AG09309 (cell line): ENCODE results near the gene SHROOM3.
A peak's percentile ranks its signal among the peaks of the same experiment; 100 is the strongest.
"Not testable (repeated sequence)": the region's sequence is repeated elsewhere in the genome, so short reads cannot be mapped to it uniquely, and the experiment has no call there.

Source experiments
- DNase-seq: peaks from one replicate; pipeline ENCODE4 v3.0.0-alpha.2; 2010; ENCODE audit warnings: low read depth
- H3K4me3 ChIP-seq: 2 replicates; pipeline ENCODE4 v1.5.1; 2011; ENCODE audit warnings: mild to moderate bottlenecking, low read depth, low read length, moderate library complexity; ENCODE audit not compliant: control insufficient read depth
- TF ChIP-seq, protein P1 (sequence below): IDR thresholded peaks from 2 replicates; pipeline ENCODE4 v1.5.1; 2011; ENCODE audit warnings: mild to moderate bottlenecking, low read depth, low read length, inconsistent platforms; ENCODE audit not compliant: insufficient read depth, control insufficient read depth; ENCODE audit errors: missing control alignments

The SHROOM3 gene

DNA sequence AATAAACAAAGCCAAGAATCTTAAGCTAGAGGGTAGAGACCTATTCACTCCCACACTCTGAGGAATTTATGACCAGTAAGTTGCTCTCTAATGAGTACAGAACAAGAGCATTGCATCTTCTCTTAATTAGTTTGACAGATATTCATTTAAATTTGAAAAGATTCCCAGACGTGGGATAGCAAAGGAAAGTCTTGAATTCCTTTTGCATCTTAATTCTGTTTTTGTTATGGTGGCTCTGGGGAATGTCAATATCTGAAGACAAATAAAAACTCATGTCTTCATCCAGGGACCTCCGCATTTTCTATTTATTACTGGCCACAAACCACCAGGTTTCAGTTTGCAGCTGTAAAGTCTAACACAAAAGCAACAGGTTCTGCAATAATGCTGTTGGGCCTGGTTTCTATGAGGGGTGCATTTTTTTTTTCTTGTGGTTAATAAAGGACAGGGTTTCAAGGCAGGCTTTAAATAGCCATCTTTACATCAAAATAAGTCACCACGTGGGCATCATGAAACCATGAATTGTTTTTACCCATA is 172.3 kb downstream of the SHROOM3 start:
- TF ChIP-seq, protein P1, sequence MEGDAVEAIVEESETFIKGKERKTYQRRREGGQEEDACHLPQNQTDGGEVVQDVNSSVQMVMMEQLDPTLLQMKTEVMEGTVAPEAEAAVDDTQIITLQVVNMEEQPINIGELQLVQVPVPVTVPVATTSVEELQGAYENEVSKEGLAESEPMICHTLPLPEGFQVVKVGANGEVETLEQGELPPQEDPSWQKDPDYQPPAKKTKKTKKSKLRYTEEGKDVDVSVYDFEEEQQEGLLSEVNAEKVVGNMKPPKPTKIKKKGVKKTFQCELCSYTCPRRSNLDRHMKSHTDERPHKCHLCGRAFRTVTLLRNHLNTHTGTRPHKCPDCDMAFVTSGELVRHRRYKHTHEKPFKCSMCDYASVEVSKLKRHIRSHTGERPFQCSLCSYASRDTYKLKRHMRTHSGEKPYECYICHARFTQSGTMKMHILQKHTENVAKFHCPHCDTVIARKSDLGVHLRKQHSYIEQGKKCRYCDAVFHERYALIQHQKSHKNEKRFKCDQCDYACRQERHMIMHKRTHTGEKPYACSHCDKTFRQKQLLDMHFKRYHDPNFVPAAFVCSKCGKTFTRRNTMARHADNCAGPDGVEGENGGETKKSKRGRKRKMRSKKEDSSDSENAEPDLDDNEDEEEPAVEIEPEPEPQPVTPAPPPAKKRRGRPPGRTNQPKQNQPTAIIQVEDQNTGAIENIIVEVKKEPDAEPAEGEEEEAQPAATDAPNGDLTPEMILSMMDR, result no peak
- no peak overlapping the region for H3K4me3 ChIP-seq
- peak; percentile 96 for DNase-seq

DNA sequence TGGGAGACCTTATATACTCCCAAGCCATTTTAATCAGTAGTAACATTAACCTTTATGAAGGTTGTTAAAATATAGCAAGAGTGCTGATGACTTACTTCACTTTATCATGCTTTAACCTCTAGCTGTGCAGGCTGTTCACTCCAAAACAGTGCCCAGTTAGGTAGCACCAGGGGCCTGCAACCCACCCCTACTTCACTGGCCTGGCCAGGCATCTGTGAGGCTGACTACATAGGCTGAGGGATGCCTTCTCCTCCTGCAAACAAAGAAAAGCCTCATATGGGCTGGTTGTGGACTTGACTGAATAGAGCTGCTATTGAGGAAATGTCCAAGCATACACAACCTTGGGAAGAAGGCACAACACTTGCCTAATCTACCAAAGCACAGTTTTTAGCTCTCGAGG is 172.8 kb downstream of the SHROOM3 start:
- H3K4me3 ChIP-seq, result no peak overlapping the region
- no peak for DNase-seq
- TF ChIP-seq, protein P1, result no peak

DNA sequence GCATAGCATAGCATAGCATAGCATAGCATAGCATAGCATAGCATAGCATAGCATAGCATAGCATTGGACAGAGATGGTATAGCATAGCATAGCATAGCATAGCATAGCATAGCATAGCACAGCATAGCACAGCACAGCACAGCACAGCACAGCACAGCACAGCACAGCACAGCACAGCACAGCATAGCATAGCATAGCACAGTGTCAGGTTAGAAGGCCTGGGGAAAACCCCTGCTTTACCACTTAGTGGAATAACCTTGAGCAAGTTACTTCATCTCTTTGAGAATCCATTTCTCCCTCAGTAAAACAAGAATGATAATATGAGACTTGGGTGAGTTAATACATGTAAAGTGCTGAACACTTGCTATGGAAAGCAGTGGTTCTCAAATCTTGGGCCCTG is 173.5 kb downstream of the SHROOM3 start:
- not testable (repeated sequence) for DNase-seq

DNA sequence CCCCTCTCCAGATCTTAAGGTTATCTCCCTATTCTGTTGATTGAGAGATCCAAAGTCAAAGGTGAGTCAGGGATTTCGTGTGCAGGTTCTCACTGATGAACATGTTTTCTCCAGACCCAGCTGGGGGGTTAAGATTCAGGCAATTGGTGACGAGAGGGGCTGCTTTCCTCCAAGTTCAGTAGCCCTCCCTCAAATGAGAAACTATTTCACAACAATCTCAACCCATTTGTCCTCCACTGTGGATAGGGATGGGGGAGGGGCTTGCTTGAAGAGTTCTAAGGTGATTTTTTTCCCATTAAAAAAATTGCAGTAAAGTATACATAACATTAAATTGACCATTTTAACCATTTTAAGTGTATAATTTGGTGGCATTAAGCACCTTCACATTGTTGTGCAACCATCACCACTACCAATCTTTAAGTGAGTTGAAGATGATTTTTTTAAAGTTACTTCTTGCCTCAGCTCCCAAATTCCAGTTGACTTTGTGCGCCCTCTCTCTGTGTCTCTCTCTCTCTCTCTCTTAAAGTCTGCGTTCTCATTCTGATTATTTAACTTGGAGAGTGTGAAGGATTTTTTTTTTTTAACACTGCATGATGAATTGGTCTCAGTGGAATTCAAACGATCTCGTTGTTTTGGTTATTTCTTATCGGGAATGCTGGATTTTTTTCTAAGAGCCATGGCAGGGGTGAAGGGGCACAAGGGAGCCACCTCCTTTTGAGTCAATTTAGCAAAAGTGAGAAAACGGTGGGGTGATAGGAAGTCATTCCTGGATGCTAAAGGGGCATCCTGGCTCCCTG is 175.9 kb downstream of the SHROOM3 start:
- H3K4me3 ChIP-seq, result no peak overlapping the region
- no peak for DNase-seq
- TF ChIP-seq, protein P1, result no peak

More for the DNA sequence above, 173.5 kb downstream of the SHROOM3 start:
- not testable (repeated sequence) for H3K4me3 ChIP-seq

DNA sequence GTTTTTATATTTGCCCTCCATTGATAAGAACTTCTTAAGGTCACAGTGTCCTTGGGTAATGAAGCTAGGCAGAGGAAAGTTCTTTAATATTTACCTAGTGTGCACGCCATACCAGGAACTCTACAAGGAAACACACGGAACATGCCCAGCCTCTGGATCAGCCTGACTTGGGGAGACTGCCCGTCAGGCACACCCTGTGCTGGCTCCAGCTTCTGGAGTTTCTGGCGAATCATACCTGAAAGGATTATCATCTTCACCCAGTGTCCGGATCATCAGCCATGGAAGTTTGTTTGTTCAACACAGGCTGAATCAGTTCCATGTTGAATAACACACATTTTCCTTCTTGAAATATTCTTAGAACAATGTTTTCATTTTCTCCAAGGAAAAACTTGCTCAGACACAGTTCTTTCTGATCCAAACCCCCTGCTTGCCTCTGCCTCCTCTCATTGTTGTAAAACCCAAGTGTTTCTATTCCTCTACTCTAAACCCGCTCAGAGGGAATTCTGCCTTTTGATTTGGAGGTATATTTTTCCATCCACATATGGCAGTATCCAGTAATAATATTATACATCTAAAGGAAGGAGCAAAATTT is 176.7 kb downstream of the SHROOM3 start:
- TF ChIP-seq, protein P1, result no peak
- no peak for DNase-seq
- no peak overlapping the region for H3K4me3 ChIP-seq

DNA sequence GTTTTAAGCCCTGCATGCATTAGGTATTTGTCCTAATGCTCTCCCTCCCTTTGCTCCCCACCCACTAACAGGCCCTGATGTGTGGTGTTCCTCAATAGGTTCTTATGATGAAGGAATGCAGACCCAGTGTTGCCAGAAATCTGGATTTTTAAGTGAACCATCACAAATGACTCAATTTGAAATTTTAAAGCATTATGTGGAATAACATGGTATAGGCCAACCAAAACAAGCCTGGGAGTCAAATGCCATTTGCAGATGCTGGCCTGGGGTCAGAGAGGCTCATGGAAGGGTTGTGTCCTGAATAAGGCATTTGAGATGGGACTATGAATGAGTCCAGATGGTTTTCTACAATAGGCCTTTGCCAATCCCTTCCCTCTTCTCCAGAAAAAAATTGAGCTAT is 179.6 kb downstream of the SHROOM3 start:
- no peak for DNase-seq
- TF ChIP-seq, protein P1, result no peak
- no peak overlapping the region for H3K4me3 ChIP-seq

DNA sequence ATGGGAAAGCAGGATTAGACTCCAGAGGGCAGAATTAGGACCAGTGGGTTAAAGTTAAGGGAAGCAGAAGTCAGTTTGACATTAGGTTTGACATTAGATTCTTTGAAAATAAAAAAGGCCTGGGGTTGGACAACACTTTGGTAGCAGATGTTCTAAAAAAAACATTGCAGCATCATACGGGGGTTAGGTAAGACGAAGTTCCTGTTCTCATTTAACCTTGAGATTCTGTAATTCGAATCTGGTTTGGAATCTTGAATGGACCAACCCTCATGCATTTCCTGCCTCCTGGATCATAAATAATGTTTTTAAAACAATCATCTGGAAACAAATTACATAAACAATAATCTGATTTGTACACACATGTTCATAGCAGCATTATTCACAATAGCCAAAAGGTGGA is 181.0 kb downstream of the SHROOM3 start:
- no peak for DNase-seq

More for the DNA sequence above, 181.0 kb downstream of the SHROOM3 start:
- TF ChIP-seq, protein P1, result no peak
- H3K4me3 ChIP-seq, result no peak overlapping the region
